SHP77 treated with DMSO at 0.1 percent for 48 hours (cell line): Measurements from ENCODE around the gene KLHL21.
"Not testable (repeated sequence)": the region's sequence is repeated elsewhere in the genome, so short reads cannot be mapped to it uniquely, and the experiment has no call there.

ENCODE experiments used
- DNase-seq: peaks from one replicate; lab custom pipeline; 2025; lab: John Stamatoyannopoulos, UW

KLHL21 gene

GRCh38 chr1:6602669-6603237, at the start of gene KLHL21:
Gene KLHL21 (minus strand): TSS chr1:6602869. CDS start chr1:6602817, 52 bp downstream.
- DNase-seq, result peak; percentile 58

- DNase-seq, result no peak
Measured at GRCh38 chr1:6651909-6652308, 49.2 kb upstream of the KLHL21 start.

GRCh38 chr1:6648556-6648955, 45.9 kb upstream of the KLHL21 start:
- no peak for DNase-seq

- peak; percentile 2 for DNase-seq
Measured at GRCh38 chr1:6646499-6647148, 44.0 kb upstream of the KLHL21 start.

GRCh38 chr1:6645018-6645417, 42.3 kb upstream of the KLHL21 start:
- no peak for DNase-seq

GRCh38 chr1:6640867-6641266, 38.2 kb upstream of the KLHL21 start:
- DNase-seq, result not testable (repeated sequence)

GRCh38 chr1:6638226-6638625, 35.6 kb upstream of the KLHL21 start:
- no peak for DNase-seq

GRCh38 chr1:6637770-6638169, 35.1 kb upstream of the KLHL21 start:
- no peak for DNase-seq

GRCh38 chr1:6636778-6637177, 34.1 kb upstream of the KLHL21 start:
- not testable (repeated sequence) for DNase-seq

GRCh38 chr1:6635910-6636760, 33.5 kb upstream of the KLHL21 start:
- no peak for DNase-seq

GRCh38 chr1:6635161-6635909, 32.7 kb upstream of the KLHL21 start:
- DNase-seq, result no peak

GRCh38 chr1:6634371-6635052, 31.8 kb upstream of the KLHL21 start:
- no peak for DNase-seq

GRCh38 chr1:6632588-6633514, 30.2 kb upstream of the KLHL21 start:
- no peak for DNase-seq

- DNase-seq, result no peak
Measured at GRCh38 chr1:6631058-6631457, 28.4 kb upstream of the KLHL21 start.

- DNase-seq, result no peak
Measured at GRCh38 chr1:6630027-6630426, 27.4 kb upstream of the KLHL21 start.

GRCh38 chr1:6628971-6629479, 26.4 kb upstream of the KLHL21 start:
- no peak for DNase-seq

- DNase-seq, result no peak
Measured at GRCh38 chr1:6627841-6628545, 25.3 kb upstream of the KLHL21 start.

GRCh38 chr1:6627031-6627430, 24.4 kb upstream of the KLHL21 start:
- no peak for DNase-seq

GRCh38 chr1:6625584-6626149, 23.0 kb upstream of the KLHL21 start:
- no peak for DNase-seq
